Mesendoderm (in vitro differentiated cells): ENCODE results near the gene CRIP3.

Experiments
- DNase-seq: peaks from one replicate; pipeline ENCODE4 v3.0.0; 2013
- H2AK5ac ChIP-seq: 2 replicates; pipeline ENCODE4 v1.6.1; 2013; ENCODE audit warnings: low read length, inconsistent platforms
- H2BK120ac ChIP-seq: 2 replicates; pipeline ENCODE4 v1.6.1; 2013; ENCODE audit warnings: low read depth, mild to moderate bottlenecking, low read length, moderate library complexity, mixed read lengths
- H2BK15ac ChIP-seq: replicated peaks from 2 replicates; pipeline ENCODE4 v1.6.1; 2013; ENCODE audit warnings: low read depth, mild to moderate bottlenecking, moderate library complexity
- H2BK5ac ChIP-seq: 2 replicates; pipeline ENCODE4 v1.6.1; 2013; ENCODE audit warnings: low read length, inconsistent platforms
- H3K18ac ChIP-seq: 2 replicates; pipeline ENCODE4 v1.6.1; 2013; ENCODE audit warnings: mild to moderate bottlenecking, low read length, mixed read lengths
- H3K23ac ChIP-seq: one replicate; pipeline ENCODE4 v1.6.1; 2013; ENCODE audit warnings: low read length
- H3K27ac ChIP-seq: 2 replicates; pipeline ENCODE4 v1.5.1; 2013; ENCODE audit warnings: low read depth, mild to moderate bottlenecking, inconsistent platforms, low read length, moderate library complexity
- H3K27me3 ChIP-seq: 2 replicates; pipeline ENCODE4 v1.6.1; 2013; ENCODE audit warnings: low read length, control low read depth, mild to moderate bottlenecking, inconsistent platforms; ENCODE audit not compliant: insufficient read depth, poor library complexity
- H3K36me3 ChIP-seq: 2 replicates; pipeline ENCODE4 v1.6.1; 2013; ENCODE audit warnings: low read length, inconsistent platforms; ENCODE audit not compliant: control insufficient read depth, insufficient read depth
- H3K4ac ChIP-seq: one replicate; pipeline ENCODE4 v1.6.1; 2013; ENCODE audit warnings: low read depth, mild to moderate bottlenecking, low read length, moderate library complexity
- H3K4me1 ChIP-seq: 2 replicates; pipeline ENCODE4 v1.6.1; 2013; ENCODE audit warnings: low read depth, low read length, inconsistent platforms; ENCODE audit not compliant: control insufficient read depth
- H3K4me2 ChIP-seq: 2 replicates; pipeline ENCODE4 v1.6.1; 2013; ENCODE audit warnings: low read length
- H3K4me3 ChIP-seq: 2 replicates; pipeline ENCODE4 v1.5.1; 2013; ENCODE audit warnings: mild to moderate bottlenecking, low read length
- H3K56ac ChIP-seq: one replicate; pipeline ENCODE4 v1.6.1; 2013; ENCODE audit warnings: low read length
- H3K79me1 ChIP-seq: 2 replicates; pipeline ENCODE4 v1.6.1; 2013; ENCODE audit warnings: low read length, inconsistent platforms
- H3K79me2 ChIP-seq: 2 replicates; pipeline ENCODE4 v1.6.1; 2013; ENCODE audit warnings: mild to moderate bottlenecking, low read length; ENCODE audit not compliant: control insufficient read depth, insufficient read depth
- H3K9ac ChIP-seq: 2 replicates; pipeline ENCODE4 v1.6.1; 2013; ENCODE audit warnings: low read length, inconsistent platforms
- H4K5ac ChIP-seq: one replicate; pipeline ENCODE4 v1.6.1; 2013; ENCODE audit warnings: low read length
- H4K8ac ChIP-seq: one replicate; pipeline ENCODE4 v1.6.1; 2013; ENCODE audit warnings: low read depth, mild to moderate bottlenecking, control low read depth, low read length, moderate library complexity
- WGBS: extraction: QIAGEN DNeasy Blood & Tissue Kit; methylation state at CpG from one replicate; pipeline ENCODE4 v1.1.7; 2013; ENCODE audit warnings: low lambda C conversion rate, missing lambda C conversion rate; ENCODE audit not compliant: insufficient coverage; ENCODE audit errors: extremely low coverage; 5-methylcytosine and 5-hydroxymethylcytosine counted together

CRIP3 gene

DNA sequence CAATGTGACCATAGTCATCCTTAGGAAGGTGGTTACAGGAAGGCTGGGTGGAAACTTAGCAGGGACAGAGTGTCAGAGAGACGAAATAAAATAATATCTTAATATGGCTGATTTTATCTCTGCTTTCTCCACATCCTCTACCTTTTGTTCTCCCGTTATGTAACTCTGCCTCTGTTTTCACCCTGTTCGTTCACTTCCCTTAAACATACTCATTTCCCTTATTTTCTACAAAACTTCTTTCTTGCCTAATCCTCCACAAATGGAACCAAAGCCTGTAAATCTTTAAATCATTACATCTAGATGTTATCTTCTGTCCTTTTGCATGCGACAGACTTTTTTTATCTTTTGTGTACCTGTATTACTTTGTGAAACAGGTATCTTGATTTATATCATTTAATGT, 23.3 kb upstream of the CRIP3 start:
- WGBS = 100% methylated on average over 2 of the region's 4 CpGs
- no peak overlapping the region for H3K56ac ChIP-seq
- H2BK120ac ChIP-seq = no peak overlapping the region
- no peak overlapping the region for H3K4me2 ChIP-seq
- no peak overlapping the region for H4K8ac ChIP-seq
- H3K27ac ChIP-seq = no peak overlapping the region
- no peak overlapping the region for H3K4me3 ChIP-seq
- no peaks in the 10 kb centered on the region for H3K4me1 ChIP-seq
- H3K79me1 ChIP-seq = no peaks in the 10 kb centered on the region
- no peak overlapping the region for H3K18ac ChIP-seq
- no peak for DNase-seq
- no peak overlapping the region for H4K5ac ChIP-seq
- H3K23ac ChIP-seq = no peak overlapping the region
- H3K36me3 ChIP-seq = no peaks in the 10 kb centered on the region
- no peaks in the 10 kb centered on the region for H3K27me3 ChIP-seq
- H3K79me2 ChIP-seq = no peaks in the 10 kb centered on the region
- no peak overlapping the region for H3K9ac ChIP-seq
- H2BK5ac ChIP-seq = no peak overlapping the region
- no peak overlapping the region for H2AK5ac ChIP-seq
- H2BK15ac ChIP-seq = no peak overlapping the region
- no peak overlapping the region for H3K4ac ChIP-seq

DNA sequence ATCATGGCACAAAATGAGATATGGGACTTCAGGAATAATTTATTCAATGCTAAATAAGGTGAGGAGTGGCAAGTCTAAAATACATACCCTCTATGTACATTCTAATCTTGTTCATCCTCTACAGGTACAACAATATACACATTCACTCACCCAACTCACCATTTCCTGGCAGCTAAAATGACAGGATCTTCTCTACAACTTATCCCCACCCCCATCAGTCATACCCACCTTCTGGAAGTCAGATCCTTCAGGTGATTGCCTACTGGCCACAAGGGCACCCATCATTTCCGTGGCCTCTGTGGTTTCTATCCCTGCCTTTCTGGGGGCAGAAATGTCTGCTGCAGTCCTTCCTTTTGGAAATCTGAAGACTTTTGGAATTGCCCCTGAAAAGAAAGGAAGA, 22.8 kb upstream of the CRIP3 start:
- Histone ChIP-seq H2BK120ac (no peak overlapping the region), H3K4ac (no peak overlapping the region), H3K4me1 (no peaks in the 10 kb centered on the region), H3K79me1 (no peaks in the 10 kb centered on the region), H3K18ac (no peak overlapping the region), H3K4me3 (no peak overlapping the region), H3K36me3 (no peaks in the 10 kb centered on the region), H2BK5ac (no peak overlapping the region), H3K27me3 (no peaks in the 10 kb centered on the region), H4K8ac (no peak overlapping the region), H3K23ac (no peak overlapping the region), H3K9ac (no peak overlapping the region), H3K56ac (no peak overlapping the region), H3K79me2 (no peaks in the 10 kb centered on the region), H3K27ac (no peak overlapping the region), H2AK5ac (no peak overlapping the region), H3K4me2 (no peak overlapping the region), H4K5ac (no peak overlapping the region), H2BK15ac (no peak overlapping the region)
- no CpG with 5 or more reads among the region's 1 CpG for WGBS
- no peak for DNase-seq

DNA sequence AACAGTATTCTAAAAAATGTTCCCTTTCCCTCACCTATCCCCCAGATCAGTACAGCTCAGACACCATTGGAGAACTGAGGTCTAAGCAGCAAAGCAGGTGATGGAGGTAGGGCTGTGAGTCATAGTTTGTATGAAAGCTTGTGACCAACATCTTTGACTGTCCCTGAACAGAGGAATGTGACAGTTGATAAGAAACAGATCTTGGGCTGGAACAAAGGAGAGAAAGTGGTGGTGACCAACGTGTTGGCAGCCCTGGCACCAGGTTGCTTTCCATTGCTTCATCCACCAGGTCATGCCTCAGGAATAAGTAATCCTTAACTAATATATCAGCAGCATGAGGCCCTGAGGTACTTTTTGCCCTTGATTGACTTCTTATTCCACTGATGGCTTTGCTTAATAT, 19.9 kb upstream of the CRIP3 start:
- WGBS = no CpG with 5 or more reads among the region's 1 CpG
- Histone ChIP-seq H3K4me3 (no peak overlapping the region), H3K79me1 (no peaks in the 10 kb centered on the region), H3K23ac (no peak overlapping the region), H3K36me3 (no peaks in the 10 kb centered on the region), H2BK5ac (no peak overlapping the region), H4K8ac (no peak overlapping the region), H3K9ac (no peak overlapping the region), H3K18ac (no peak overlapping the region), H3K27me3 (no peaks in the 10 kb centered on the region), H2AK5ac (no peak overlapping the region), H3K79me2 (no peaks in the 10 kb centered on the region), H3K27ac (no peak overlapping the region), H2BK120ac (no peak overlapping the region), H2BK15ac (no peak overlapping the region), H3K4ac (no peak overlapping the region), H4K5ac (no peak overlapping the region), H3K4me1 (no peaks in the 10 kb centered on the region), H3K4me2 (no peak overlapping the region), H3K56ac (no peak overlapping the region)
- peak; percentile 75 for DNase-seq

DNA sequence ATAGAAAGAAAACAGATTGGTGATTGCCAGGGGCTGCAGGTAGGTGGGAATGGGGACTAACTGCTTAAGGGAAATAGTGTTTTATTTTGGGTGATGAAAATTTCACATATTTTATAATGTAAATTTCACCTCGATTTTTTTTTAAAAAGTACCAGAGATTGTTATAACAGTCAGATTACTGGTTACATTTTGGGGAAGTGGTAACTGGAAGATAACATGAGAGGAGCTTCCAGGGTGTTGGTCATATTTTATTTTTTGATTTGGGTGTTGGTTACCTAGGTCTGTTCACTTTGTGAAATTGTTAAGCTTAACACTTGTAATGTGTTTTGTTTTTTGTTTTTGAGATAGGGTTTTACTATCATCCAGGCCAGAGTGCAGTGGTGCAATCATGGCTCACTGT, 17.2 kb upstream of the CRIP3 start:
- no peak overlapping the region for H4K5ac ChIP-seq
- no peak for DNase-seq
- no peak overlapping the region for H3K27ac ChIP-seq
- H3K9ac ChIP-seq = no peak overlapping the region
- no peak overlapping the region for H3K23ac ChIP-seq
- WGBS = no CpG with 5 or more reads among the region's 1 CpG
- no peak overlapping the region for H2AK5ac ChIP-seq
- H2BK15ac ChIP-seq = no peak overlapping the region
- H3K36me3 ChIP-seq = no peaks in the 10 kb centered on the region
- H3K4me2 ChIP-seq = no peak overlapping the region
- H3K27me3 ChIP-seq = no peaks in the 10 kb centered on the region
- no peak overlapping the region for H3K4me3 ChIP-seq
- H3K18ac ChIP-seq = no peak overlapping the region
- no peak overlapping the region for H3K56ac ChIP-seq
- H3K4ac ChIP-seq = no peak overlapping the region
- no peaks in the 10 kb centered on the region for H3K79me2 ChIP-seq
- no peak overlapping the region for H4K8ac ChIP-seq
- no peak overlapping the region for H2BK5ac ChIP-seq
- no peak overlapping the region for H2BK120ac ChIP-seq
- H3K4me1 ChIP-seq = no peaks in the 10 kb centered on the region
- no peaks in the 10 kb centered on the region for H3K79me1 ChIP-seq

DNA sequence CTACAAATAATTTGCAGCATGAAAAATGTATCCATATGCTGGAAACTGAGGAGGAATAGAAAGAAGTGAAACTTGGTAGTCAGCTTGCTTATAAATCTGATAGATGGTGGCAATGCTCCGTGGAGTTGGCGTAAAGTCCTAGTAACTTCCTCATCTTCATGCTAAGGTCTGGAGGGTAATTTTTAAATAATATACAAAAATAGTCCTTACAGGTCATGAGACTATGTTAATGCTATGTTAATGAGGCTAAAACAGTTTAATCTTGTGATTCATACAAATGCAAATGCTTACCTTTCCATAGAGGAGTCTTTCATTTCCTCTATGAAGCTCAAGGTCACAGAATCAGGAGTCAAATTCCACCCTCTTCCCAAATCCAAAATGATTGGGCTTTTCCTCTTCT, 9.4 kb upstream of the CRIP3 start:
- Histone ChIP-seq H3K18ac (no peak overlapping the region), H2BK15ac (no peak overlapping the region), H3K27ac (no peak overlapping the region), H3K27me3 (no peaks in the 10 kb centered on the region), H4K5ac (no peak overlapping the region), H3K79me1 (no peaks in the 10 kb centered on the region), H3K23ac (no peak overlapping the region), H3K4me3 (no peak overlapping the region), H3K4me2 (no peak overlapping the region), H2BK120ac (no peak overlapping the region), H3K9ac (no peak overlapping the region), H2AK5ac (no peak overlapping the region), H2BK5ac (no peak overlapping the region), H3K79me2 (no peaks in the 10 kb centered on the region), H4K8ac (no peak overlapping the region), H3K56ac (no peak overlapping the region), H3K4ac (no peak overlapping the region), H3K36me3 (no peaks in the 10 kb centered on the region), H3K4me1 (no peaks in the 10 kb centered on the region)
- no peak for DNase-seq
- no CpG with 5 or more reads among the region's 2 CpGs for WGBS

DNA sequence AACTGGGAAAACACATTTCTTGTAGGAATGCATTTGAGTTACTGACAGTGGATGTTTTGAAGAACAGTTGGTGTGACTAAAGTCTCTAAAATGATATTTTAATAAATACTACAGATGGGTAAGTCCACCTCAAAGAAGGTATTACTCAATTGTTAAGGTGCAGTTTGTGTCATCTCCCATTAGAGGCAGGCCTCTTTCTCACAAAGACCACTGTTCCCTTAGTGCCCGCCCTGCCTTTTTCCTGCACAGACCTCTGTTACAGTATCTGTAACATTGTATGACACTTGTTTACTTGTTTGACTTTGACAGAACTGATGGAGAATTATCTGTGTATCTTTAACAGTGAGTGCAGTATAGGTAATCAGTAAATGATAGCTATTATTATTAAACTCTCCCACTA, 5.2 kb upstream of the CRIP3 start:
- H3K27me3 ChIP-seq = no peaks in the 10 kb centered on the region
- H4K8ac ChIP-seq = no peak overlapping the region
- no peaks in the 10 kb centered on the region for H3K36me3 ChIP-seq
- H4K5ac ChIP-seq = no peak overlapping the region
- H2BK15ac ChIP-seq = no peak overlapping the region
- WGBS = no CpG with 5 or more reads among the region's 1 CpG
- H2BK120ac ChIP-seq = no peak overlapping the region
- no peak overlapping the region for H3K56ac ChIP-seq
- no peak overlapping the region for H3K27ac ChIP-seq
- no peak overlapping the region for H2BK5ac ChIP-seq
- no peak overlapping the region for H3K9ac ChIP-seq
- no peaks in the 10 kb centered on the region for H3K79me1 ChIP-seq
- no peak overlapping the region for H3K18ac ChIP-seq
- no peak overlapping the region for H3K4ac ChIP-seq
- no peaks in the 10 kb centered on the region for H3K79me2 ChIP-seq
- H3K23ac ChIP-seq = no peak overlapping the region
- H3K4me2 ChIP-seq = no peak overlapping the region
- no peak for DNase-seq
- H3K4me3 ChIP-seq = no peak overlapping the region
- H3K4me1 ChIP-seq = peaks cover 3% of the 10 kb centered on the region
- no peak overlapping the region for H2AK5ac ChIP-seq
